Nephron (organoid): ENCODE data around the gene HORMAD2.

Source experiments
- H3K27ac Mint-ChIP-seq, 3 experiments: 2 replicates each; pipeline ENCODE4 v1.8.0; 2020; ENCODE audit warnings: mixed read lengths in 3 of 3, mild to moderate bottlenecking in 2 of 3, moderate library complexity in 1 of 3
- H3K27me3 Mint-ChIP-seq: 2 replicates; pipeline ENCODE4 v1.8.0; 2021; ENCODE audit warnings: low read depth, mild to moderate bottlenecking, moderate library complexity, mixed read lengths
- H3K36me3 Mint-ChIP-seq: 2 replicates; pipeline ENCODE4 v1.8.0; 2020; ENCODE audit warnings: low read depth, mixed read lengths
- H3K4me1 Mint-ChIP-seq: 2 replicates; pipeline ENCODE4 v1.8.0; 2020; ENCODE audit warnings: mixed read lengths
- H3K4me3 Mint-ChIP-seq, 3 experiments: 2 replicates each; pipeline ENCODE4 v1.8.0; 2020; ENCODE audit warnings: mild to moderate bottlenecking in 3 of 3, mixed read lengths in 3 of 3, moderate library complexity in 2 of 3
- H3K9me3 Mint-ChIP-seq: 2 replicates; pipeline ENCODE4 v1.8.0; 2020; ENCODE audit warnings: mixed read lengths
- CTCF ChIP-seq, 3 experiments: fragments of 200-600 bp; sonication (generic); IDR thresholded peaks; one replicate each; pipeline ENCODE4 v1.5.0; 2021; ENCODE audit warnings: antibody characterized with exemption in 3 of 3; ENCODE audit not compliant: unreplicated experiment in 3 of 3

The HORMAD2 gene

GRCh38 chr22:30036656-30037055 lies 43.6 kb upstream of the HORMAD2 start:
- H3K4me1 Mint-ChIP-seq, result peaks cover 9% of the 10 kb centered on the region
- no peak for TF ChIP-seq CTCF (IDR thresholded peaks at IDR 0.05; ENCODE audit: unreplicated experiment in 3 of 3)
- peaks cover 3% of the 10 kb centered on the region for H3K27me3 Mint-ChIP-seq
- H3K9me3 Mint-ChIP-seq, result no peaks in the 10 kb centered on the region
- H3K36me3 Mint-ChIP-seq, result peaks cover 7% of the 10 kb centered on the region
- no peak overlapping the region for H3K27ac Mint-ChIP-seq
- H3K4me3 Mint-ChIP-seq, result no peak overlapping the region

GRCh38 chr22:30038219-30038618 lies 42.0 kb upstream of the HORMAD2 start:
- Mint-ChIP-seq H3K27ac (no peak overlapping the region), H3K4me3 (no peak overlapping the region), H3K27me3 (peaks cover 3% of the 10 kb centered on the region), H3K36me3 (peaks cover 3% of the 10 kb centered on the region), H3K4me1 (peaks cover 6% of the 10 kb centered on the region), H3K9me3 (no peaks in the 10 kb centered on the region)
- TF ChIP-seq CTCF (IDR thresholded peaks at IDR 0.05; ENCODE audit: unreplicated experiment in 3 of 3), result no peak

- peaks cover 3% of the 10 kb centered on the region for H3K36me3 Mint-ChIP-seq
- no peak for TF ChIP-seq CTCF (IDR thresholded peaks at IDR 0.05; ENCODE audit: unreplicated experiment in 3 of 3)
- H3K4me3 Mint-ChIP-seq, result no peak overlapping the region
- H3K27ac Mint-ChIP-seq, result no peak overlapping the region
- peaks cover 24% of the 10 kb centered on the region for H3K4me1 Mint-ChIP-seq
- H3K9me3 Mint-ChIP-seq, result no peaks in the 10 kb centered on the region
- peaks cover 3% of the 10 kb centered on the region for H3K27me3 Mint-ChIP-seq
Observed at GRCh38 chr22:30040499-30041260, 39.6 kb upstream of the HORMAD2 start.

- no peaks in the 10 kb centered on the region for H3K9me3 Mint-ChIP-seq
- H3K4me1 Mint-ChIP-seq, result peaks cover 24% of the 10 kb centered on the region
- peaks cover 3% of the 10 kb centered on the region for H3K27me3 Mint-ChIP-seq
- no peak for TF ChIP-seq CTCF (IDR thresholded peaks at IDR 0.05; ENCODE audit: unreplicated experiment in 3 of 3)
- no peaks in the 10 kb centered on the region for H3K36me3 Mint-ChIP-seq
- no peak overlapping the region for H3K27ac Mint-ChIP-seq
- no peak overlapping the region for H3K4me3 Mint-ChIP-seq
Observed at GRCh38 chr22:30041475-30041874, 38.8 kb upstream of the HORMAD2 start.

GRCh38 chr22:30041881-30042280 lies 38.4 kb upstream of the HORMAD2 start:
- H3K9me3 Mint-ChIP-seq, result no peaks in the 10 kb centered on the region
- H3K27me3 Mint-ChIP-seq, result peaks cover 3% of the 10 kb centered on the region
- no peaks in the 10 kb centered on the region for H3K36me3 Mint-ChIP-seq
- no peak for TF ChIP-seq CTCF (IDR thresholded peaks at IDR 0.05; ENCODE audit: unreplicated experiment in 3 of 3)
- H3K27ac Mint-ChIP-seq, result peak overlapping the region in 1 of 3 experiments; percentile 28
- H3K4me1 Mint-ChIP-seq, result peaks cover 24% of the 10 kb centered on the region
- no peak overlapping the region for H3K4me3 Mint-ChIP-seq

GRCh38 chr22:30043161-30043560 lies 37.1 kb upstream of the HORMAD2 start:
- peaks cover 24% of the 10 kb centered on the region for H3K4me1 Mint-ChIP-seq
- H3K27me3 Mint-ChIP-seq, result peaks cover 3% of the 10 kb centered on the region
- TF ChIP-seq CTCF (IDR thresholded peaks at IDR 0.05; ENCODE audit: unreplicated experiment in 3 of 3), result no peak
- no peak overlapping the region for H3K4me3 Mint-ChIP-seq
- peak overlapping the region in 2 of 3 experiments; percentile 31 to 44 for H3K27ac Mint-ChIP-seq
- H3K9me3 Mint-ChIP-seq, result no peaks in the 10 kb centered on the region
- H3K36me3 Mint-ChIP-seq, result no peaks in the 10 kb centered on the region
